ENCODE measurements around the gene CTIF. TPM values are rescaled to one million over a fixed set of nuclear protein-coding genes. Genes with fewer than 3 reads are reported as not detected.

The CTIF gene
- total and polyA plus RNA-seq, 4 donors, result 12.2 to 45.7 (median 32.6) TPM

- Histone ChIP-seq H3K36me3 (ENCODE audit: control insufficient read depth in 4 of 4, insufficient read depth in 4 of 4, low read length in 4 of 4) (peaks cover 0 to 7% (median 3%) of the 10 kb centered on the region in 4 donors), H3K4me3 (no peak overlapping the region), H3K27ac (ENCODE audit: low read depth in 1 of 2, low read length in 1 of 2) (no peak overlapping the region), H3K9ac (ENCODE audit: insufficient read depth in 1 of 2, low read length in 2 of 2) (no peak overlapping the region), H3K27me3 (ENCODE audit: control insufficient read depth in 3 of 3, insufficient read depth in 3 of 3, low read length in 2 of 3) (no peaks in the 10 kb centered on the region), H3K4me1 (ENCODE audit: control insufficient read depth in 5 of 5, insufficient read depth in 5 of 5, low read length in 5 of 5) (peaks cover 3 to 30% (median 15%) of the 10 kb centered on the region in 5 donors), H3K9me3 (ENCODE audit: control insufficient read depth in 4 of 4, insufficient read depth in 3 of 4, low read length in 3 of 4) (no peaks in the 10 kb centered on the region)
- TF ChIP-seq, protein P1, sequence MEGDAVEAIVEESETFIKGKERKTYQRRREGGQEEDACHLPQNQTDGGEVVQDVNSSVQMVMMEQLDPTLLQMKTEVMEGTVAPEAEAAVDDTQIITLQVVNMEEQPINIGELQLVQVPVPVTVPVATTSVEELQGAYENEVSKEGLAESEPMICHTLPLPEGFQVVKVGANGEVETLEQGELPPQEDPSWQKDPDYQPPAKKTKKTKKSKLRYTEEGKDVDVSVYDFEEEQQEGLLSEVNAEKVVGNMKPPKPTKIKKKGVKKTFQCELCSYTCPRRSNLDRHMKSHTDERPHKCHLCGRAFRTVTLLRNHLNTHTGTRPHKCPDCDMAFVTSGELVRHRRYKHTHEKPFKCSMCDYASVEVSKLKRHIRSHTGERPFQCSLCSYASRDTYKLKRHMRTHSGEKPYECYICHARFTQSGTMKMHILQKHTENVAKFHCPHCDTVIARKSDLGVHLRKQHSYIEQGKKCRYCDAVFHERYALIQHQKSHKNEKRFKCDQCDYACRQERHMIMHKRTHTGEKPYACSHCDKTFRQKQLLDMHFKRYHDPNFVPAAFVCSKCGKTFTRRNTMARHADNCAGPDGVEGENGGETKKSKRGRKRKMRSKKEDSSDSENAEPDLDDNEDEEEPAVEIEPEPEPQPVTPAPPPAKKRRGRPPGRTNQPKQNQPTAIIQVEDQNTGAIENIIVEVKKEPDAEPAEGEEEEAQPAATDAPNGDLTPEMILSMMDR (IDR thresholded peaks at IDR 0.05; ENCODE audit: control extremely low read depth, extremely low read depth), result no peak
- ATAC-seq (ENCODE audit: insufficient read depth, low FRiP score) (no peak), DNase-seq (peak in 1 of 3 donors; percentile 27)
- whole genome bisulfite sequencing, 2 donors, result 87% methylated on average over 11 of the region's 11 CpGs
Measured at GRCh38 chr18:48787203-48788151, 248.6 kb downstream of the CTIF start.

DNA sequence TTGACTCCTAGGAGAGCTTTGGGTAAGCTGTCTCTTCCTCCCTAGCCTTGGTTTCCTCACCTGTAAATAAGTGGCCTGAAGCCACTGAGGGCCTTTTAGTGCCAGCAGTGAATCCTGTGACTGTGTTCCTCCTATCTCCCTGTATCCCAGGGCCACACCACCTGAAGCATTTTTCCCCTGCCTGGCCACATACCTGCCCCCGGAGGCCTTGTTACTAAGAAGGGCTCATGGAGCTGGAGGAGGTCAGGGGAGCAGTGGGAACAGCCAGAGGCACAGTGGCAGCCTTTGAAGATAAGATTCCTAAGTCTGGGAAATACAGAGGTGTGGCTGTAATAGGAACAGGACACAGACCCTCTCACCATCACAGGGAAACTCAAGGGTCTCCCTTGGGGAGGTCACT, 249.5 kb downstream of the CTIF start:
- WGBS, 2 donors, result 85 to 90% methylated on average over 1 of the region's 1 CpG
- Histone ChIP-seq H3K4me1 (ENCODE audit: control insufficient read depth in 5 of 5, insufficient read depth in 5 of 5, low read length in 5 of 5) (peaks cover 0 to 25% (median 10%) of the 10 kb centered on the region in 5 donors), H3K9ac (ENCODE audit: insufficient read depth in 1 of 2, low read length in 2 of 2) (no peak overlapping the region), H3K27me3 (ENCODE audit: control insufficient read depth in 3 of 3, insufficient read depth in 3 of 3, low read length in 2 of 3) (no peaks in the 10 kb centered on the region), H3K9me3 (ENCODE audit: control insufficient read depth in 4 of 4, insufficient read depth in 3 of 4, low read length in 3 of 4) (no peaks in the 10 kb centered on the region), H3K4me3 (no peak overlapping the region), H3K36me3 (ENCODE audit: control insufficient read depth in 4 of 4, insufficient read depth in 4 of 4, low read length in 4 of 4) (peaks cover 0 to 7% (median 3%) of the 10 kb centered on the region in 4 donors), H3K27ac (ENCODE audit: low read depth in 1 of 2, low read length in 1 of 2) (no peak overlapping the region)
- TF ChIP-seq, protein P1 (IDR thresholded peaks at IDR 0.05; ENCODE audit: control extremely low read depth, extremely low read depth), result no peak
- no peak for ATAC-seq (ENCODE audit: insufficient read depth, low FRiP score)
- DNase-seq, result peak in 1 of 3 donors; percentile 4

GRCh38 chr18:48789259-48789812, 250.5 kb downstream of the CTIF start:
- H3K27ac ChIP-seq (ENCODE audit: low read depth in 1 of 2, low read length in 1 of 2), result peak overlapping the region in 1 of 2 donors; percentile 22
- peaks cover 0 to 8% (median 3%) of the 10 kb centered on the region in 4 donors for H3K36me3 ChIP-seq (ENCODE audit: control insufficient read depth in 4 of 4, insufficient read depth in 4 of 4, low read length in 4 of 4)

More at GRCh38 chr18:48789259-48789812, 250.5 kb downstream of the CTIF start:
- TF ChIP-seq, protein P1 (IDR thresholded peaks at IDR 0.05; ENCODE audit: control extremely low read depth, extremely low read depth), result no peak
- no peaks in the 10 kb centered on the region for H3K27me3 ChIP-seq (ENCODE audit: control insufficient read depth in 3 of 3, insufficient read depth in 3 of 3, low read length in 2 of 3)
- H3K9me3 ChIP-seq (ENCODE audit: control insufficient read depth in 4 of 4, insufficient read depth in 3 of 4, low read length in 3 of 4), result no peaks in the 10 kb centered on the region
- no peak overlapping the region for H3K4me3 ChIP-seq
- no peak overlapping the region for H3K9ac ChIP-seq (ENCODE audit: insufficient read depth in 1 of 2, low read length in 2 of 2)
- ATAC-seq (ENCODE audit: insufficient read depth, low FRiP score), result no peak
- DNase-seq, result no peak
- peaks cover 0 to 23% (median 10%) of the 10 kb centered on the region in 5 donors for H3K4me1 ChIP-seq (ENCODE audit: control insufficient read depth in 5 of 5, insufficient read depth in 5 of 5, low read length in 5 of 5)
